Adrenal gland (tissue), 12 donors: Measurements from ENCODE around the gene PCK1. TPM values are rescaled to one million over a fixed set of nuclear protein-coding genes. Genes with fewer than 3 reads are reported as not detected.

Experiments
- DNase-seq, 7 donors: peaks; one replicate each; pipeline ENCODE4 v3.0.0-alpha.2; 2019 to 2020
- H3K27ac ChIP-seq, 5 donors: fragments of 200-600 bp; sonication (generic) in 4 of 5; 1 replicate in 3 of 5; 2 replicates in 2 of 5; pipeline versions ENCODE4 v1.5.1 to v1.8.0; 2016 to 2020; ENCODE audit warnings: mild to moderate bottlenecking in 1 of 5
- H3K27me3 ChIP-seq: fragments of 200-600 bp; 2 replicates; pipeline ENCODE4 v1.8.0; 2021
- H3K36me3 ChIP-seq, 2 donors: fragments of 200-600 bp; replicated peaks in 1 of 2; 1 replicate in 1 of 2; 2 replicates in 1 of 2; pipeline versions ENCODE4 v1.5.1 to v1.8.0; 2018 to 2022
- H3K4me1 ChIP-seq, 2 donors: fragments of 200-600 bp; replicated peaks in 1 of 2; 1 replicate in 1 of 2; 2 replicates in 1 of 2; pipeline versions ENCODE4 v1.5.1 to v1.8.0; 2018 to 2021
- H3K4me3 ChIP-seq, 4 donors: fragments of 200-600 bp; sonication (generic) in 3 of 4; one replicate each; pipeline ENCODE4 v1.5.1; 2016 to 2018
- H3K9me3 ChIP-seq, 3 donors: fragments of 200-600 bp; sonication (generic) in 1 of 3; replicated peaks in 1 of 3; 1 replicate in 2 of 3; 2 replicates in 1 of 3; pipeline versions ENCODE4 v1.5.1 to v1.8.0; 2016 to 2021
- POLR2A ChIP-seq, 2 donors: fragments of 450-650 bp; IDR thresholded peaks; one replicate each; pipeline ENCODE4 v1.6.1; 2017; ENCODE audit warnings: antibody characterized with exemption in 2 of 2, mild to moderate bottlenecking in 2 of 2, moderate library complexity in 1 of 2
- WGBS, 4 donors: extraction: QIAGEN DNeasy Blood & Tissue Kit in 2 of 4; methylation state at CpG; one replicate each; pipeline versions ENCODE4 v1.1.5 to v1.1.7; 2013 to 2017; 5-methylcytosine and 5-hydroxymethylcytosine counted together
- intact Hi-C, 2 donors: fragments of 100-400 bp; cut with DNase I; formaldehyde crosslinking; loops; one replicate each; pipeline versions ENCODE4 v1.14.1 to v1.15.0; 2022 to 2023
- polyA plus RNA-seq, 3 donors: library from polyadenylated mRNA; stranded (reverse); fragments of 200-250 nt in 2 of 3; fragments of 350-450 nt in 1 of 3; fragmentation: Illumina TruSeq in 1 of 3; extraction: RNeasy Lipid Tissue Mini Kit (QIAGEN cat#74804) in 1 of 3; gene quantifications; one replicate each; pipeline ENCODE4 v1.2.3, GENCODE V29; 2013 to 2014
- total RNA-seq, 9 donors: library from RNA; depleted of rRNA in 4 of 9; stranded (reverse); fragments of >200 nt in 4 of 9; fragments of 120-200 nt in 1 of 9; fragmentation: NEBNext Ultra II Directional in 1 of 9; extraction: Animal tissue kit (Norgen Biotek cat#: 25700) in 1 of 9; gene quantifications; one replicate each; pipeline versions ENCODE4 v1.1.0 to v1.2.4, GENCODE V29; 2013 to 2023
- TF ChIP-seq, protein P1 (sequence below), 6 experiments: fragments of 450-650 bp in 4 of 6; fragments of 200-600 bp in 2 of 6; sonication (generic) in 1 of 6; IDR thresholded peaks; 1 replicate in 5 of 6; 2 replicates in 1 of 6; pipeline versions ENCODE4 v1.5.1 to v1.8.0; 2016 to 2021; ENCODE audit warnings: antibody characterized with exemption in 6 of 6, mild to moderate bottlenecking in 2 of 6, moderate library complexity in 1 of 6
- donor health status: healthy with polysubstance abuse.
- donor health status: Bipolar disorder and iron deficiency.
- donor health status: DM: yes; HTN: yes; CAD: no.
- donor health status: DM: no; HTN: no; CAD: no.
- donor health status: DM: no; HTN: no; CAD: no.
- donor health status: DM: yes; HTN: yes; CAD: no.

Gene PCK1
- total and polyA plus RNA-seq, 12 donors = 0.06 to 5.4 (median 0.65) TPM

DNA sequence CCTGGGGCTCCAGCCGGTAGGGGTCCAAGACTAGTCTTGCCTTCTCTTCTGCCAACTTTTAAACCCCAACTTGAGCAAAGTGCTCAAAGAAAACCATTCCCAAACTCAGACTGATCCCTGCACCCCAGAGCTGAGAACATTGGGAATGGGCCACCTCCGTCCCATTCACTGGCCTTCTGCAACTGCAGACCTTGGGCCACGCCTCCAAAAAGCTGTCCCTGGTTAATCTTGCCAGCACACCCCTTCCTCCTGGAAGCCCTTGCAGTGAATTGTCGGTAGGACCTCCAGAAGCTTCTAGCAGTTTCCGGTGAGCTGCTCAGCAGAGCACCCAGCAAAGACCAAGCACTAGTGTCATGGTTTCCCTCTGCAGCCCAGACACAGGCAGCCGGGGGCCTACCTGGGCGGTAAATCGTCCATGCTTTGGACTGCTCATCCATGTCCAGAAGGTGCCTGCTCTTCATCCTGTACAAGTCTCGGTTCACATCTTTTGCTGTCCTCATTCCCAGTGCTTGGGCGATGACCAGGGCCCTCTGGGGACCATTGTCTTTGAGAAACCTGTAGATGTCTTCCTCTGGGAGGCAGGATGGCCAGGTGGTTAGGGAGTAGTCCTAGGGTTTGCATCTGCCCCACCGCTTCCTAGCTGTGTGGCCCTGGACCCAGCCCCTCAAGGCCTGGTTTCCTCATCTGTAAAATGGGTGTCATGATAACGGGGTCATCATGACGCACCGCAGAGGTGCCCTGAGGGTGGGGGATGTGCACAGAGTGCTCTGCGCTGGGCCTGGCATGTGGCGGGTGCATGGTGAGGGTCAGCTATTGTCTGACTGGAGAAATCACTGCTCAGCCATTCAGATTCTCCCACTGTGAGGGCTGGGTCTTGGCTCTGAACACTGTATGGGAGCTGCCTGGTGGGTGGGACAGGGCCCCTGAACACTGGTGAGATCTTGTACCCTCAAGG is 53.9 kb downstream of the PCK1 start:
- TF ChIP-seq POLR2A (IDR thresholded peaks at IDR 0.05) = no peak
- TF ChIP-seq, protein P1, sequence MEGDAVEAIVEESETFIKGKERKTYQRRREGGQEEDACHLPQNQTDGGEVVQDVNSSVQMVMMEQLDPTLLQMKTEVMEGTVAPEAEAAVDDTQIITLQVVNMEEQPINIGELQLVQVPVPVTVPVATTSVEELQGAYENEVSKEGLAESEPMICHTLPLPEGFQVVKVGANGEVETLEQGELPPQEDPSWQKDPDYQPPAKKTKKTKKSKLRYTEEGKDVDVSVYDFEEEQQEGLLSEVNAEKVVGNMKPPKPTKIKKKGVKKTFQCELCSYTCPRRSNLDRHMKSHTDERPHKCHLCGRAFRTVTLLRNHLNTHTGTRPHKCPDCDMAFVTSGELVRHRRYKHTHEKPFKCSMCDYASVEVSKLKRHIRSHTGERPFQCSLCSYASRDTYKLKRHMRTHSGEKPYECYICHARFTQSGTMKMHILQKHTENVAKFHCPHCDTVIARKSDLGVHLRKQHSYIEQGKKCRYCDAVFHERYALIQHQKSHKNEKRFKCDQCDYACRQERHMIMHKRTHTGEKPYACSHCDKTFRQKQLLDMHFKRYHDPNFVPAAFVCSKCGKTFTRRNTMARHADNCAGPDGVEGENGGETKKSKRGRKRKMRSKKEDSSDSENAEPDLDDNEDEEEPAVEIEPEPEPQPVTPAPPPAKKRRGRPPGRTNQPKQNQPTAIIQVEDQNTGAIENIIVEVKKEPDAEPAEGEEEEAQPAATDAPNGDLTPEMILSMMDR (IDR thresholded peaks at IDR 0.05) = no peak
- Histone ChIP-seq H3K4me1 (no peaks in the 10 kb centered on the region), H3K27ac (no peak overlapping the region), H3K27me3 (no peaks in the 10 kb centered on the region), H3K4me3 (no peak overlapping the region), H3K36me3 (no peaks in the 10 kb centered on the region), H3K9me3 (no peaks in the 10 kb centered on the region)
- DNase-seq = peak in 2 of 7 donors; percentile 3 to 33
- WGBS, 4 donors = 75 to 85% (median 84%) methylated on average over 10 to 16 of the region's 16 CpGs
- intact Hi-C loops = no loop called here

- DNase-seq = peak in 2 of 7 donors; percentile 6 to 39
- H3K27ac ChIP-seq = no peak overlapping the region
- TF ChIP-seq POLR2A (IDR thresholded peaks at IDR 0.05) = no peak
- TF ChIP-seq, protein P1 (IDR thresholded peaks at IDR 0.05) = no peak
- H3K9me3 ChIP-seq = no peaks in the 10 kb centered on the region
- H3K4me3 ChIP-seq = no peak overlapping the region
- no peaks in the 10 kb centered on the region for H3K27me3 ChIP-seq
- H3K4me1 ChIP-seq = no peaks in the 10 kb centered on the region
- H3K36me3 ChIP-seq = no peaks in the 10 kb centered on the region
- WGBS, 4 donors = 50 to 80% (median 73%) methylated on average over 1 to 8 of the region's 8 CpGs
- intact Hi-C loops = no loop called here
These were observed 54.5 kb downstream of the PCK1 start for GRCh38 chr20:57615445-57615811.

DNA sequence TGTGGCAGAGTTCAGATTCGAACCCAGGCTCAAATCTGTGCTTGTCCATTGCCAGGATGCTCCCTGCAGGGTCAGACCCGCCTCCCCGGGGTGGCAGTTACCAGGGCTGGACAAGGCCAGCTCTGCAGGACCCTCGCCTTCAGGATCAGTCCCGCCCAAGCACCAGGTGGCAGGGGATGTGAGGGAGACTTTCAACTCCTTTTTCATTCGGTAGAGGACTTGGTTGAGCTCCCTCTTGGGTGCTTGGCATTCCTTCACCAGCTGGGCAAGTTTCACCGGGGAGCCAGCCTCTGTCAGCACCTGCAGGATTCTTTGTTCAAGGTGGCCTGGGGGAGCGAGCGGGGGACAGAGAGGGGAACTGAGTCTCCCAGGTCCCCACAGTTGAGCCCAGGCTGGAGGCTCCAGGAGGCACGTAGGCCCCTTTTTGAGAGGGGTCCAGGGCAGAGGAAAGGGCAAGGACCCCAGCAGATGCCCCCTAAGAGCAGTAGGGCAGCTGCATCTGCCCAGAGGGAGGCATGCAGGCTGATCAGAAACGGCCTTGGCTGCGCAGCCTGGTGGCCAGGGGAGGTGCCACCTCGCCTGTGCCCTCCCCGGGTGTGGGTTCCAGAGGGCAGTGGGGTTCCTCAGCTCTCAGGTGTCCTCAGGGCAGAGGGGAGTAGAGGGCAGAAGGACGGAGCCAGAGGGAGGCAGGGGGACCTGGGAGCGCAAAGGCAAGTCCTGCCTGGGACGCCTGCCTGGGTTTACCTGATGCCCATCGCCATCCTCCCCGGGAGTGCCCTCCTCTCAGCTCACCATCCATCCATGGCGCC is 55.4 kb downstream of the PCK1 start:
- Histone ChIP-seq H3K9me3 (no peaks in the 10 kb centered on the region), H3K27me3 (no peaks in the 10 kb centered on the region), H3K4me3 (no peak overlapping the region), H3K4me1 (no peaks in the 10 kb centered on the region), H3K36me3 (no peaks in the 10 kb centered on the region), H3K27ac (no peak overlapping the region)
- intact Hi-C loops = no loop called here
- no peak for TF ChIP-seq POLR2A (IDR thresholded peaks at IDR 0.05)
- WGBS, 4 donors = 64 to 81% (median 78%) methylated on average over 12 to 20 of the region's 20 CpGs
- peak in 1 of 7 donors; percentile 3 for DNase-seq

- no peak overlapping the region for H3K27ac ChIP-seq
- TF ChIP-seq POLR2A (IDR thresholded peaks at IDR 0.05) = no peak
- TF ChIP-seq, protein P1 (IDR thresholded peaks at IDR 0.05) = no peak
- no peak overlapping the region for H3K4me3 ChIP-seq
- intact Hi-C loops = no loop called here
- H3K36me3 ChIP-seq = no peaks in the 10 kb centered on the region
- no peaks in the 10 kb centered on the region for H3K9me3 ChIP-seq
- peaks cover 4% of the 10 kb centered on the region for H3K27me3 ChIP-seq
- no peaks in the 10 kb centered on the region for H3K4me1 ChIP-seq
- DNase-seq = peak in 1 of 7 donors; percentile 14
- 79 to 82% (median 81%) methylated on average over 6 of the region's 6 CpGs for WGBS, 4 donors
These were observed 56.3 kb downstream of the PCK1 start for GRCh38 chr20:57617079-57617795.

Other genes with a start within 250 kb of the PCK1 start
- not detected for gene SPO11, start 231.3 kb upstream of the PCK1 start, total RNA-seq
- not detected for gene SPO11, start 231.3 kb upstream of the PCK1 start, polyA plus RNA-seq
- gene RAE1, start 209.9 kb upstream of the PCK1 start, total RNA-seq = 10 to 100 TPM; 14.4 to 34.4 (median 22.7) TPM
- 10 to 100 TPM in 1 of 3 donors, 1 to 10 TPM in 2; 8.8 to 46.9 (median 9.7) TPM for gene RAE1, start 209.9 kb upstream of the PCK1 start, polyA plus RNA-seq
- 10 to 100 TPM in 8 of 9 donors, 1 to 10 TPM in 1; 7.2 to 30.9 (median 14.5) TPM for gene RBM38, start 169.7 kb upstream of the PCK1 start, total RNA-seq
- 10 to 100 TPM in 2 of 3 donors, 1 to 10 TPM in 1; 3.0 to 24.1 (median 10.5) TPM for gene RBM38, start 169.7 kb upstream of the PCK1 start, polyA plus RNA-seq
- under 1 TPM in 2 of 9 donors, not detected in 7; 0.14 to 0.27 TPM for gene CTCFL, start 36.0 kb upstream of the PCK1 start, total RNA-seq
- gene CTCFL, start 36.0 kb upstream of the PCK1 start, polyA plus RNA-seq = under 1 TPM in 1 of 3 donors, not detected in 2; 0.08 TPM
- gene ZBP1, start 59.3 kb downstream of the PCK1 start, total RNA-seq = 1 to 10 TPM in 1 of 9 donors, under 1 TPM in 5, not detected in 3; 0.14 to 1.8 (median 0.59) TPM
- gene ZBP1, start 59.3 kb downstream of the PCK1 start, polyA plus RNA-seq = 1 to 10 TPM in 1 of 3 donors, under 1 TPM in 2; 0.67 to 2.9 (median 0.82) TPM
- gene PMEPA1, start 148.9 kb downstream of the PCK1 start, total RNA-seq = 10 to 100 TPM in 4 of 9 donors, 1 to 10 TPM in 5; 1.2 to 36.0 (median 9.7) TPM
- 10 to 100 TPM in 2 of 3 donors, 1 to 10 TPM in 1; 9.5 to 13.2 (median 11.1) TPM for gene PMEPA1, start 148.9 kb downstream of the PCK1 start, polyA plus RNA-seq